Left kidney (tissue), 2 donors: ENCODE measurements around the gene CNTN4. TPM values are rescaled to one million over a fixed set of nuclear protein-coding genes. Genes with fewer than 3 reads are reported as not detected.
A peak's percentile ranks its signal among the peaks of the same experiment; 100 is the strongest.
"Not testable (repeated sequence)": the region's sequence is repeated elsewhere in the genome, so short reads cannot be mapped to it uniquely, and the experiment has no call there.

ENCODE experiments used
- DNase-seq: peaks from one replicate; pipeline ENCODE4 v3.0.0-alpha.2; 2013
- polyA plus RNA-seq: library from polyadenylated mRNA; unstranded; fragments of 120-200 nt; gene quantifications from one replicate; pipeline ENCODE4 v1.2.1, GENCODE V29; 2013; ENCODE audit not compliant: insufficient read length

The CNTN4 gene
- polyA plus RNA-seq, 1 donor = 30.1 TPM

DNA sequence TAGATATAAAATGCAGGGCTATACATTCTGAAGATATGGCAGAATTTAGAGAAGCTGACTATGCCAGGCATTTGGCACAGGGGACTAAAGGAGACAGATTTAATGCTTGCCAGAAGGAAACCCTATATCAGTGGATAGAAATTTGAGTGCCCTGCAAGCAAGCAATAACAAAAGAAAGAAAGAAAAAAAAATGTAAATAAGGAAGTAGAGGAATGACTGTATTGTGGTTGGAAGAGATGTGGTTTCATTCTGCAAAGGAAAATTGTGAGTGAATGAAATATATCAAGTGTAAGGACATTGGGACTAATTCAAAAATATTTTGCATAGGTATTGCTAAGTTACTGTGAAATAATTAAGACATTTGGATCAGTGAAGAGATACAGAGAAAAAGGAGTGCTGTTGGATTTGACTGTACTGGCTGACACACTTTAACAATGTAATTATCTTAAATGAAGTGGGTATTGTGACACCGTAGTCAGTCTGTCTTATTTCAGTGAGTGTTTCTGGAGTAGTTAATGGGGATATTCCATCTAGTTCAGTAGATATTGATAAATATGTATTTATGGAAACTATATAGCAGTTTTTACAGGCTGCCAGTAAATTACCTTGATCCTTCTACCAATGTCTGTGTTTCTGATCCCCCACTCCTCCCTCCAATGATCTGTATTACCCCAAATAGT, 418.2 kb downstream of the CNTN4 start:
- no peak for DNase-seq

DNA sequence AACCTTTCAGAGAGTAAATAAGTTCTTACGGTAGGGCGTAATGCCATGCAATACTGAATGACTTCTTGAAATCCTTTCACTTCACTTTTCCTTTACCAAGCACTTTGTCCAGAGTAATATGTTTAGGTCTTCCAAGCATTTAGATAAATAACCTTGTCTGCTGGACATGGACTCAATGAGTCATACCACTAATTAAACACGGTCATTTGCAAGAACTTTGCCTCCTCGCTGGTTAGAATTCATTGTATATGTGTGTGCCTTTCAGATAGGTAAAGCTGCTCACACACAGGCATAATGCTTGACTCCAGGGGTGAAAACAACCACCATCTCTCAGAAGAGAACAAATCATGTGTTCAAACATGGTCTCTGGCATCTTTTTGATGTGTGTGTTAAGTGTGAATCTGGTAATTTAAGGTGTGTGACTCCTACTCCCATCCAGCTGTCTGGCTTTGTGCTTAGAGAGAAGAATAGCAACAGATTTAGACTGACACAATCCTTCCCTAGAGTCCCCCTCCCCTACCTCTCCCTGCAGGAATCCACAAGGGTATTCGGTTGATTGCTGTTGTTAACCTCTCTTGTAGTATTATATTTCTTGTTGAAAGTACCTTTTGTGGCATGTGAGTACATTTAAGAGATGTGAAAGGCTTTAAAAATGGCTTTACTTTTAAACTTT, 419.0 kb downstream of the CNTN4 start:
- DNase-seq = peak; percentile 38

DNA sequence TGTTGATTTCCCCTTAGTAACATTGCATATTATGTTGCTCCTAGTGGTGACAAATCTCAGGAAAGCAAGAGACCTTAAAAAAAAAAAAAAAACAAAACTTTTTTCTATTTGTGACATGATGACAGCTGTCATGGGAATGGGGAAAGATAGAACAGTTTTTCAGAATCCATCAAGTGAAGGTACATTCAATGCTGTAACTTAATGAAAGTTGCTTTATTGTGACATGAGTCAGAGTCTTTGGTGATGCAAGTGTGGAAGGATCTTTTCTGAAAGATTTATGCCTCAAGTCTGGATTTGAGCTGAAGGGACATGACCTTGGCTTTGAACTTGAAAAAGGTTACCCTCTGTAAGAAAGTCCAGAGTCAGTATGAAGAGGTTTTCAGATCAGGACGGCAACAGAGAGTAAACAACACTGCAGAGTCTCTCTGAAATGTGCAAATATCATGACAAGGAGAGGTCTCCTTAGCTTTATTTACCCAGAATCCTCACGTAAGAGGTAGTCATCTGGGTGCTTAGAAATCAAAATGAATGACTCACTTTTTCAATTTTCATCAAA, 424.7 kb downstream of the CNTN4 start:
- DNase-seq = no peak

DNA sequence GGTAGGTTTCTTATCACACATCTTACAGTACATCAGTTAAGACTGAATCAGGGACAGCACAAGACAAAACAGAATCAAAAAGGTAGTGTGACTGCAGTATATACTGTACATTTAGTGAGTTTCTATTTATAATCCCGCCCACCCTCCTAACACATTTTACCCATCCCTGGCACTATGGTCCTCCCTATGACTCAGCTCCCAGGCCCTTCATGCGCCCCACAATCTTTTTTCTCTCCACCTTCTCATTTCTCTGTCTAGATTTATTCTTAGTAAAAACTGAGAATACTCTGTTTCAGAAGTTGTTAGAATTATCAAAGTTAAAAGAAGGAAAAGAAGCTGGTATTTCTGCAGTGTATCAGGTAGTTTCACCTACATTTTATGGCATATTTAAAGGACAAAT, 427.3 kb downstream of the CNTN4 start:
- no peak for DNase-seq

DNA sequence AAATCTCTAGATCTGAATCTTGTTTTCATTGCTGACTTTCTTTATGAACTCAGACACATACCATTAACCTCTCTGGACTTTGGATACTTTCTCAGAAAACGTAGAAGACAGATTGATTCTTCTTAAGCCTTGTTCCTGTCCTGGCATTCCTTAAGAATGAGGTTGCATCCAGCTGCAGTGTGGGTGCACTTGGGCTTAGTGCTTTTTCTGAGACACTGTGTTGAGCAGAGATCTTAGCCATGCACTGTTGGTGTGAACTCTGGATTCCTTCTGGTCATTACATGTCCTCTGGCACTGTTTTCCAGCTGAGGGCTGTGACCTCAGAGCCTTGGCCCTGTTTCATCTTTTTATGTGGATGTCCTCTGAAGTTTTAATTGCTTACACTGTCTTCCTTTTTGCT, 428.3 kb downstream of the CNTN4 start:
- DNase-seq = no peak

DNA sequence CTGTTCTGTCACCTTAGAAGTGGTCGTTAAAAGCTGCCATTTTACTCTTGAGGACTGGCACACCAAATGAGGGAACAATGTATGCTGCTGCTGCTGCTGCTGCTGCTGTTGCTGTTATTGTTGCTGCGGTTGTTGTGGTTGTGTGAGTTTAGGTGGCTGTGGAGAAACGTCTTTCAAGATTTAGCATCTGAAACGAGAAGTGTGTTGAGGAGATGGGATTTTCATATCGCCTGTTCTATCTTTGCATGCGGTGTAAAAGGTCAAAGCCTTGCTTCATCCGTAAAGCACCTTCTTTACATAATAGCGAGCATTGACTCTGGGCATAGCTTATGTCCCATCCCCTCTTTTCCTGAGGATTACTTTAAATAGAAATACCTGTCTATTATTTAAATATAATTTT, 428.7 kb downstream of the CNTN4 start:
- not testable (repeated sequence) for DNase-seq

DNA sequence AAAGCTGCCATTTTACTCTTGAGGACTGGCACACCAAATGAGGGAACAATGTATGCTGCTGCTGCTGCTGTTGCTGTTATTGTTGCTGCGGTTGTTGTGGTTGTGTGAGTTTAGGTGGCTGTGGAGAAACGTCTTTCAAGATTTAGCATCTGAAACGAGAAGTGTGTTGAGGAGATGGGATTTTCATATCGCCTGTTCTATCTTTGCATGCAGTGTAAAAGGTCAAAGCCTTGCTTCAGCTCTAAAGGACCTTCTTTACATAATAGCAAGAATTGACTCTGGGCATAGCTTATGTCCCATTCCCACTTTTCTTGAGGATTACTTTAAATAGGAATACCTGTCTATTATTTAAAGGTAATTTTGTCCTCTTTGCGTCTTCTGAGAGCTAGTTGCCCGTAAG, 436.1 kb downstream of the CNTN4 start:
- DNase-seq = not testable (repeated sequence)

DNA sequence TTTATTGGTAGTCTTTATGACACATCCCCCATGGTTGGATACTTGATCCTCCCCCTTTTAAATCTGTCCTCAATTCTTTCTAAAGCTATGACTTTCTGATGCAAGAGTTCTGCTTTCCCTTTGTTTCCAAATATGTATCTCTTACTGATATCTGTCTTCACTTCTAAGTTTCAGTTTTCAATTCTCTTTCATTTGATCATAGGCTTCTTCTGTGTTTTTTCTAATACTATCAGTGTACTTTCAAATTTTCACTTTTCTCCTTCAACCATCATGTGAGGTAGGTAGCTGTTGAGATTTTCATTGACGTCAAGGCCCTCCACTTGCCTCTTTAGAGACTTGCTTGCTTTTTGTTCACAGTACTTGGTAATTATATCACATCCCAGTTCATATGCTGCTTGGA, 436.5 kb downstream of the CNTN4 start:
- no peak for DNase-seq

DNA sequence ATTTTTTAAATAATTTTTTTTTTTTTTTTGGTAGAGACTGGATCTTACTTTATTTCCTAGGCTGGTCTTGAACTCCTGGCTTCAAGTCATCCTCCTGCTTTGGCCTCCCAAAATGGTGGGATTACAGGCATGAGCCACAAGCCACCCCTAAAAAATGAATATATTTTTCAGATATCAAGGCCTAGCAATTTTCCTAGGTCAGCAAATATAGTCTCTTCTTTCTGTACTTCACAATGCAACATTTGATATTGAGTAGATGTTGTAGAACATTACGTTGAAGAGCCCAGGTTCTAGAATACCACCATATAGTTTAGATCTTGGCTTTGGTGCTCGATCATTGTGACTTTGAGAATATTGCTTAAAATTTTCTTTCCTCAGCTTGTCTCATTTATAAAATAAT, 437.9 kb downstream of the CNTN4 start:
- no peak for DNase-seq

DNA sequence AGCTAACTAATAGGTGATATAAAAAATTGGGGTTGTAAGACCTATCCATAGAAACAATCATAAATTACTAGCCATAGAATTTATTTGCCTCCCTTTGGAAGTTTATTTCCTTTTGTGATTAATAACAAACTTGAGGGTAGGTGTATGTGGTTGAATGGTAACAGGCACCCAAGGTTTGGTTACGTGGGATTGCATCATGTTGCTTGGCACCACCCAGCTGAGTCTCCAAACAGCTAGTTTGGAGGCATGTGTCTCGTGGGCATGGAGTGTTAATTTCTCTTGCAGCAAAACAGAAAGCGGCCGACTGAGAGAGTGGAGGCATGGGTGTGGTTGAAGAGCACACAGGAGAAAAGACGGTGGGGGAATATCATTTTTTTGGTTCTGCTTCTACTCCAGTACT, 441.4 kb downstream of the CNTN4 start:
- DNase-seq = no peak

DNA sequence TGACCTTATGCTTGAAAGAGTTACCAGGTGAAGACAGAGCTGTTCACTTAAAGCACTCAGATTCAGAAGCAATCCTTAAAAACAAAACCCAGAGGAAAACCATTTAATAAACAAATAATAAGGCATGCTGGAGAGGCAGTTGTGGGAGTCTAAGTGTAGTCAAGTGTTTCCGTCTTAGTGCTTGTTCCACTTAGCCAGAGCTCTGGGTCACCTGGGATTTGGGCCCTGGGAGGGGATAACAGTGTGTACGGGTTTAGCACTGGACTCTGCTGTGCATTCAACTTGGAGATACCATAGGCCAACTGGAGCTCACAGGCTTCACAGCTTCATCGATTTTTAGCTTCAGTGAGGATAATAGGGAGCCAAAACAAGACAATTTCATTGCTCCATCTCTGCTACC, 444.6 kb downstream of the CNTN4 start:
- DNase-seq = no peak

DNA sequence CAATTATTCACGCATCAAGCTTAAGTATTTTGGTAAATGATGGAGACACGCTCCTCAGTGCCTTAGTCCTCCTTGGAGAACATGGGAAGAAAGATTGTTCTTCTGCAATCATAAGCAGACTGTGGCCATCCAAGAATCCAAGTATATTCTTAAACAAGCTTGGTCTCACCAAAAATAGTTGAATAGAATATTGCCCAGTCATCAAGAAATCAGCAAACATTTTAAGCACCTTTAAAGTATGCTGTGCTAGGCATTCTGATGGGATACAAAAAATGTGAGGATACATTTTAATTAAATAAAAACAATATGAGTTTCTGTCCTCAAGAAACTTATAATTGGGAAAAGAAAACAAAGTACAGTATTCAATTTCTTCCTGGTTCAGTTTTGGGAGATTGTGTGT, 445.5 kb downstream of the CNTN4 start:
- DNase-seq = no peak

DNA sequence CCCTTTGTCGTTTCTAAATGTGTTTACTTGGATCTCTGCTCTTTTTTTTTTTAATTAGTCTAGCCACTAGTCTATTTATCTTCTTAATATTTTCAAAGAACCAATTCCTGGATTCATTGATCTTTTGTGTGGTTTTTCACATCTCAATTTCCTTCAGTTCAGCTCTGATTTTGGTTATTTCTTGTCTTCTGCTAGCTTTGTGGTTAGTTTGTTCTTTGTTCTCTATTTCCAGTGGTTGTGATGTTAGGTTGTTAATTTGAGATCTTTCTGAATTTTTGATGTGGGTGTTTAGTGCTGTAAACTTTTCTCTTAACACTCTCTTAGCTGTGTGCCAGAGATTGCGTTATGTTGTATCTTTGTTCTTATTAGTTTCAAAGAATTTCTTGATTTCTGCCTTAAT, 446.1 kb downstream of the CNTN4 start:
- DNase-seq = no peak

DNA sequence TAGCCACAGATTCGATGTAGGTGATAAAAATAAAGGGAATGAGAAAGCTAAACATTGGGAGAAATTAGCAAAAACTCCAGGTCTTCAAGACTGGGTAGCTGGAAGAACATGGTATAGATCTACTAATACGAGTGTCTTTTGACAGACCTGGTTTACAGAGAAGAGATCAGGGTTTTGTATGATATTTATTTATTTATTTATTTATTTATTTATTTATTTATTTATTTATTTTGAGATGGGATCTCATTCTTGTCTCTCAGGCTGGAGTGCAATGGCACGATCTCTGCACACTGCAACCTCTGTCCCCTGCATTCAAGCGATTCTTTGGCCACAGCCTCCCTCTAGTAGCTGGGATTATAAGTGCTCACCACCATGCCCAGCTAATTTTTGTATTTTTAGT, 448.4 kb downstream of the CNTN4 start:
- DNase-seq = no peak

DNA sequence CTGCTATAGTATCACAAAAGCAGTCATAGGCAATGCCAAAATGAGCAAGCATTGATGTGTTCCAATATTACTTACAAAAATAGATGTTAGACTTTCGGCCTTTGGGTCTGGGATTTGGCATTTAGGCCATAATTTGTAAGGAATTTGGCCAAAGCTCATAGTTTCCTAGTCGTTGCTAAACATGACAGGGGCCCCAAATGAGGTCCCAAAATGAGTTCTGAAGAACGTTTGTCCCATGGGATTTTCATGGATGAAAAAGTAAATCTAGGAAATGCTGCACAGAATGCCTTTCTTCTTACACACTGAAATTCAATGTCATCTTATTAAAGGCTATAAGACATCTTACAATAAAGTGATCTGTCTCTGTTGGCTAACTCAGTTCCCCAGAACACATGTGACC, 456.0 kb downstream of the CNTN4 start:
- no peak for DNase-seq

DNA sequence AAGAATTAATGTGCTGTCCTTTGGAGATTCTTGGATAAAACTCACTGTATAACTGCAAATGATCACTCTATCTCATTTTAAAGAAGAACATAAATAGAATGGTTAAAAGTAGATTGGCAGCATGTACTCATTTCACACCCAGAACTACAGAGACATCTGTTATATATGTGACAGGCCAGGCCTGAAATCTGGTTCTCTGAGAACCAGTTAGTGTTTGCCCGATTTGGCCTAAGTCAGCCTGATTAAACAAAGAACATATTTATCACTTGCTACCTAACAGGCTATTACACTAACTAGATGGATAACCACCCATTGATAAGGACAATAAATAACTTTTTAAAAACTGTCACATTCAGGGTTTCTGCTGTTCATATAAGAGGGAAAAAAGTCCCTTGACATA, 460.1 kb downstream of the CNTN4 start:
- no peak for DNase-seq

DNA sequence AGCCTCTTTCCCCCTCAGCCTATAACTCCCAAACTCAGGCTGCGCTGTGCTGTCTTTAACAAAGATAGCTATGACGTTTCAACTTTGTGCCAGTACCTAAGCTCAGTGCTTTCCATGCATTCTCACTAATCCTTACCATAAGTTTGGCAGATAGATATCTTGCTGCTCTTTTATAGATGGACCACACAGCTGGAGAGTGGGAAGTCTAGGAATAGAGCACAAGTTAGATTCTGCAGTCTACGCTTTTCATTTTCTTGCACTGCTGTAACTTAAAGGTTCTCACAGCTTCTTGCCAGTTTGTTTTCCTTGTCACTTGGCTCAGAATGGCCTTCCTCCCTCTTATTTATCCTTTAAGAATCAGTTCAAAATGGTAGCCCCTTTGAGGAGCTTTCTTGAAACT, 468.8 kb downstream of the CNTN4 start:
- DNase-seq = no peak

DNA sequence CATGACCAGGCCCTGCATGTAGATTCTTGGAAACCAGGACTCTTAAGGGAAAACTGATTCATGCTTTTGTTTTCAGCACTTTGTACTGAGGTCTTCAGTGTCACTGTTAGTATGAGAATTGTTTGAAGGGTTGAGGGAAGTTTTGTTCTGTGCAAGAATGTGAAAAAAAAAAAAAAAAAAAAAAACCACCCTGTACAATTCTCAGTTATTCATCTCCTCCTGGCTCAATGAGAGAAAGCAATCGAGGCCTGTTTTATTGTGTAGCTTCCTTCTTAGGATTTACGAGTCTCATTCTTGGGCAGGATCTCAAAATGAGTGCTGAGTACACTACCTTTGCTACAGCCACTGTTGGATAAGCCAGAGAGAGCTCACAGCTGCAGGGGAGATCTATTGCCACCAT, 469.5 kb downstream of the CNTN4 start:
- DNase-seq = no peak

DNA sequence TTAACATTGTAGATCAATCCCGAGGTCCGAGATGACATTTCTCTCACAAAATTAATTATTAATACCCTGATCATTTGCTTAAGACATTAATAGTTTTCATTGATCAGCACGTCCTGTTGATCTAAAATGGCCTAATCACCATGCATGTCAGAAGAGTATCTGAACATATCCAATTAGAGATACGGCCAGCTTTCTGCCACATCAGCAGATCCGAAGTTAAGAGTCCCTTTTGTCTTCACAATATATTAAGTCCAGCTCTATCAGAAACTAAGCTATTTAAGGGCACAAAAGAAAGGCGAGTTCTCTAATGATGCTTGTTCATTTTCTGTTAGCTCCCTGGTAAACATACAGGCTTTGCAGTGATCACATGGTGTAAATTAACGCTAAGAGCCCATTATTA, 470.3 kb downstream of the CNTN4 start:
- no peak for DNase-seq

DNA sequence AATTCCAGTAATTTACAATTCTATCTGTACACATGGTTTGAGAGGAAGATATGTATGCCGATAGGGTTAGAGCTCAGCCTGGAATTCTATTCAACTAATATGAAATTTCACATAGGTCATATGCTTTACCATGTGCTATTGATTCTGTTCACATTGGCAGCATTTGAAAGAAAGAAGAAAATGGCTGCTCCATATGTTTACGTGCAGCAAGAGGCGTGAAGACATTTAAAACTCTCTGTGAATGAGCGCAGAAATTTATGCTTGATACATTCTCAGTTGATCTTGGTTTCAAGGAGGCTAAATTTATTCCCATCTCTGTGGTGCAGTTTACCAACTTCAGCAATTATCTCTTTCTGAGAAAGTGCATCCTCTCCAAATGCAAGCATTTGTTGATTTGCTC, 478.9 kb downstream of the CNTN4 start:
- no peak for DNase-seq

DNA sequence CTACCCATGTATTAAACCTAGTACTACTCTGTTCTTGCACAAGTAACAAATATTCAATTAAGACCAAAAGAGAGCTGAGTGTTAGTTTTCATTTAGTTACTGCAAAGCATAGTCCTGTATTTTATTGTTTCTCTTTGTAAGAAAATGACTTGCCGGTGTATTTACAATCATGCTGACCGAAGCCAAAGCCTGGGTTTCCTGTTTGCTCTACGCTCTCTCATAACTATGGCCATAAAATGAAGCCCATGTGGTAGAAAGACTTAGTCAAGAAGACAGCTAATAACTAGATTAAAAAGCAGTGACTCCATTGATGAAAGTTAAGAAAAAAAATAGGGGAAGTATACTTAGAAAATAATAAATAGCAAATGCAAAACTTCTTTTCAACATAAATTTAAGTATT, 479.9 kb downstream of the CNTN4 start:
- DNase-seq = no peak

DNA sequence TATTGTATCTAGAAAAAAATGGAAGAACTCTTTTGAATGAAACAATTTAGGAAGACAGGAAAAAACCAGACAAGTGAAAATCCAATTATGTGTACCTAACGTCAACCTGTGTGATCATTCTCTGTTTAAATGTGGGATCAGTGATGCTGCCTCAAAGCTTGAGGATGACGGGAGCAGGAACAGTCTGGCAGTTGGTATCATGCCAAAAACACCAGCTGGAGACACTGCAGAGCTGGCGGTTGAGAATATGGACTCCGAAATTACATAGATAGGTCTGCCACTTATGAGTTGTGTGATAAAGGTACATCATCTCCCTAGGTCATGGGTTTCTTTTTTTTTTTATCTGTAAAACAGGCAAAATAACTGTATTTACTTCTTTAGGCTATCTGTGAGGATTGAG, 480.5 kb downstream of the CNTN4 start:
- DNase-seq = no peak

DNA sequence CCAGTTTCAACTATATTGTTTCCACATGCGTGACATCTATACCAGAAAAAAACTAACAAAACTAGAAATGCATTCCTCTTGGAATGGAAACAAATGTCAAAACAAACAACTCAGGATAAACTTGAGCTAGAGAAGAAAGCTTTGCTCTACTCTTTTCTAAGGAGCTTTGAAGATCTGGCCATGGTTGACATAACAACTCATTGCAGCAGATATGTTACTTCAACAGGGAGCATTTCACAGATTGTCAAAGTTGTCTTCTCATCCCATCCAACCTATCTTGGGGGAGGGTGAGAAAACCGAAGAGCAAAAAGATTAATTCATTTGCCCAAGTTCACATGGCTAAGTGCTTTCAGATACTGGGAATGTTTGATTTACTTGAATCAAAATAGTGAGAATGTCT, 484.4 kb downstream of the CNTN4 start:
- DNase-seq = no peak

DNA sequence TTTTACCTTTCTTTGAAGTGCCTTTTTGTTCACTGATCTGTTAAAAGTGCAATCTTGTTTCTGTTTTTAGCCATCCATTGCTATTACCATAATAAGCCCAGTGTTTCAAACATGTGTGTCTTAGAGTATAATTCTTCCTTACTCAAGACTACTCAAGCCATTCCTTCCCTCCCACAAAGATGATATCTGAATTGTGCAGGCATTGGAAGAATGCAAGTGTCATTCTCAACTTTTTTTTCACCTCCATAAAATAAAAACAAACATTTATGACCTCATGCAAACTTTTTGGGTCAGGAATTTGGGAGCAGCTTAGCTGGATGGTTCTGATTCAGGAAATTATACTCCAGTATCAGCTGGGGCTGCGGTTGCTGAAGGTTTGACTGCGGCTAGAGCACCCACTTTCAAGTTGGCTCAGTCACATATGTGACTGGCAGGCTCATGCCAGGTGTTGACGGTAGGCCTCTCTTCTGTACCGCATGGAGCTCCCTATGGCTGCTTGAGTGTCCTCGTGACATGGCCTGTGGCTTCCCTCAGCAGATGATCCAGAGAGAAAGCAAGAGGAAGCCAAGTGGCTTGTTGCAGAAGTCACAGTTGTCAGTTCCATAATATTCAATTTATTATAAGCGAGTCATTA, 490.8 kb downstream of the CNTN4 start:
- DNase-seq = no peak
